Spleen (tissue), 7 donors: ENCODE data around the gene AK3.

Experiments
- CTCF ChIP-seq, 11 experiments: fragments of 200-600 bp in 7 of 11; fragments of 450-650 bp in 4 of 11; sonication (generic) in 4 of 11; IDR thresholded peaks in 8 of 11; conservative IDR thresholded peaks in 3 of 11; 1 replicate in 7 of 11; 2 replicates in 4 of 11; pipeline versions ENCODE4 v1.4.0 to v1.8.0; 2016 to 2021; ENCODE audit warnings: antibody characterized with exemption in 11 of 11, inconsistent platforms in 4 of 11, mild to moderate bottlenecking in 1 of 11
- POLR2A ChIP-seq, 3 donors: fragments of 450-650 bp; IDR thresholded peaks; one replicate each; pipeline ENCODE4 v1.5.1; 2017; ENCODE audit warnings: antibody characterized with exemption in 3 of 3, mild to moderate bottlenecking in 1 of 3
- POLR2AphosphoS5 ChIP-seq, 3 donors: sonication (generic); formaldehyde crosslinking; IDR thresholded peaks; one replicate each; pipeline ENCODE4 v1.5.1; 2017; ENCODE audit warnings: antibody characterized with exemption in 3 of 3
- donor health status: DM: no; HTN: no; CAD: no; lungs with moderate emphysema.
- donor health status: DM: no; HTN: no; CAD: no.
- donor health status: DM: no; HTN: no; CAD: no.

GRCh38 chr9:4732890-4733289, 8.1 kb downstream of the AK3 start:
- TF ChIP-seq POLR2A (IDR thresholded peaks at IDR 0.05) = no peak
- TF ChIP-seq CTCF (IDR thresholded peaks at IDR 0.05 in 8 of 11, conservative IDR thresholded peaks at IDR 0.05 in 3 of 11) = no peak
- TF ChIP-seq POLR2AphosphoS5 (IDR thresholded peaks at IDR 0.05) = no peak
